Prostate gland (tissue), 2 donors: ENCODE data around the gene TRIM7.

Experiments
- POLR2AphosphoS5 ChIP-seq: sonication (generic); formaldehyde crosslinking; IDR thresholded peaks from one replicate; pipeline ENCODE4 v1.6.1; 2017; ENCODE audit warnings: antibody characterized with exemption
- TF ChIP-seq, protein P1 (sequence below), 4 experiments: fragments of 200-600 bp in 2 of 4; fragments of 450-650 bp in 2 of 4; sonication (generic) in 2 of 4; IDR thresholded peaks; 1 replicate in 3 of 4; 2 replicates in 1 of 4; pipeline ENCODE4 v1.5.1; 2016 to 2019; ENCODE audit warnings: antibody characterized with exemption in 4 of 4, mild to moderate bottlenecking in 2 of 4, moderate library complexity in 2 of 4

DNA sequence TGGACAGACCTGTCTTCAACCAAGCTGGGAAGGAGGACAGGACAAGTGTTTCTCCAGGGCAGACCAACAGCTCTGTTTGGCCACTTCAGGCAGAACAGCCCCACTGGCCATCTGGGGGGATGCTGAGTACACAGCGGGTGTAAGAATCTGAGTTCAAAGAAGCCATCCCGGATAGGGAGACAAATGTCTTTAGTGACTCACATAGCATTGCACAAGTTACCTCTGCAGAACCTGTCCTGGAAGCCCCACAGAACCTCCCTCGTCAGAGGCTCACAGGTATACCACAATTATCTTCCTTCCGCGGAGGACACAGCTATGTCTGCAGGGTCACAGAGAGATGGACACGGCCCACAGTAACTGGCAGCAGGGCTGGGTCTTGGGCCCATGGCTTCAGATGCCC lies 55.6 kb downstream of the TRIM7 start:
- TF ChIP-seq, protein P1, sequence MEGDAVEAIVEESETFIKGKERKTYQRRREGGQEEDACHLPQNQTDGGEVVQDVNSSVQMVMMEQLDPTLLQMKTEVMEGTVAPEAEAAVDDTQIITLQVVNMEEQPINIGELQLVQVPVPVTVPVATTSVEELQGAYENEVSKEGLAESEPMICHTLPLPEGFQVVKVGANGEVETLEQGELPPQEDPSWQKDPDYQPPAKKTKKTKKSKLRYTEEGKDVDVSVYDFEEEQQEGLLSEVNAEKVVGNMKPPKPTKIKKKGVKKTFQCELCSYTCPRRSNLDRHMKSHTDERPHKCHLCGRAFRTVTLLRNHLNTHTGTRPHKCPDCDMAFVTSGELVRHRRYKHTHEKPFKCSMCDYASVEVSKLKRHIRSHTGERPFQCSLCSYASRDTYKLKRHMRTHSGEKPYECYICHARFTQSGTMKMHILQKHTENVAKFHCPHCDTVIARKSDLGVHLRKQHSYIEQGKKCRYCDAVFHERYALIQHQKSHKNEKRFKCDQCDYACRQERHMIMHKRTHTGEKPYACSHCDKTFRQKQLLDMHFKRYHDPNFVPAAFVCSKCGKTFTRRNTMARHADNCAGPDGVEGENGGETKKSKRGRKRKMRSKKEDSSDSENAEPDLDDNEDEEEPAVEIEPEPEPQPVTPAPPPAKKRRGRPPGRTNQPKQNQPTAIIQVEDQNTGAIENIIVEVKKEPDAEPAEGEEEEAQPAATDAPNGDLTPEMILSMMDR (IDR thresholded peaks at IDR 0.05): no peak
- no peak for TF ChIP-seq POLR2AphosphoS5
